SU-DHL-6 (cell line): Measurements from ENCODE around the gene SCAPER.

Experiments
- H2AFZ ChIP-seq: fragments of 200-600 bp; sonication (generic); 2 replicates; pipeline ENCODE4 v1.6.1; 2014; ENCODE audit warnings: low read depth, mild to moderate bottlenecking, moderate library complexity, mixed read lengths, antibody characterized with exemption, low read length; ENCODE audit not compliant: severe bottlenecking
- H3F3A ChIP-seq: fragments of 200-600 bp; shearing (Covaris generic); 2 replicates; pipeline ENCODE4 v1.6.0; 2016; ENCODE audit warnings: antibody characterized with exemption, mild to moderate bottlenecking; ENCODE audit not compliant: insufficient read depth
- H3K27ac ChIP-seq: fragments of 200-600 bp; sonication (generic); 2 replicates; pipeline ENCODE4 v1.5.1; 2016; ENCODE audit warnings: low read depth, mild to moderate bottlenecking, low read length, moderate library complexity, mixed read lengths
- H3K27me3 ChIP-seq: fragments of 200-600 bp; sonication (generic), shearing (Covaris generic); 2 replicates; pipeline ENCODE4 v1.6.0; 2014; ENCODE audit warnings: mild to moderate bottlenecking, low read length
- H3K36me3 ChIP-seq: fragments of 200-600 bp; sonication (generic); 2 replicates; pipeline ENCODE4 v1.6.1; 2014; ENCODE audit warnings: mild to moderate bottlenecking, low read length, mixed read lengths
- H3K4me2 ChIP-seq: fragments of 300-600, 200-600 bp; shearing (Covaris generic), sonication (generic); 2 replicates; pipeline ENCODE4 v1.6.0; 2014; ENCODE audit warnings: low read length, low read depth, mild to moderate bottlenecking; ENCODE audit not compliant: poor library complexity, severe bottlenecking
- H3K4me3 ChIP-seq: fragments of 200-600 bp; sonication (generic); 2 replicates; pipeline ENCODE4 v1.5.1; 2014; ENCODE audit warnings: antibody characterized with exemption, low read length, mild to moderate bottlenecking, mixed read lengths; ENCODE audit not compliant: insufficient read depth, poor library complexity, severe bottlenecking
- H3K79me2 ChIP-seq: fragments of 200-600 bp; sonication (generic); 2 replicates; pipeline ENCODE4 v1.6.1; 2014; ENCODE audit warnings: mild to moderate bottlenecking, low read length, moderate library complexity; ENCODE audit not compliant: insufficient read depth
- H3K9ac ChIP-seq: fragments of 200-600 bp; sonication (generic); 2 replicates; pipeline ENCODE4 v1.7.0; 2014; ENCODE audit warnings: mild to moderate bottlenecking, low read length
- H3K9me2 ChIP-seq: fragments of 200-600 bp; sonication (generic); replicated peaks from 2 replicates; pipeline ENCODE4 v1.6.1; 2014; ENCODE audit warnings: low read length; ENCODE audit not compliant: insufficient read depth
- H3K9me3 ChIP-seq: fragments of 200-600 bp; sonication (generic); 2 replicates; pipeline ENCODE4 v1.6.1; 2014; ENCODE audit warnings: low read length, mixed read lengths; ENCODE audit not compliant: insufficient read depth
- H4K20me1 ChIP-seq: fragments of 200-600 bp; sonication (generic); 2 replicates; pipeline ENCODE4 v1.6.1; 2014; ENCODE audit warnings: low read depth, mild to moderate bottlenecking, antibody characterized with exemption, low read length, moderate library complexity, mixed read lengths
- EZH2phosphoT487 ChIP-seq: fragments of 200-600 bp; sonication (generic), shearing (Covaris generic); conservative IDR thresholded peaks from 2 replicates; pipeline ENCODE4 v1.6.1; 2018; ENCODE audit warnings: mild to moderate bottlenecking, antibody characterized with exemption, low read length, moderate library complexity, mixed read lengths
- TF ChIP-seq, protein P1 (sequence below): fragments of 200-600 bp; sonication (generic); IDR thresholded peaks from one replicate; pipeline ENCODE4 v1.5.1; 2017; ENCODE audit warnings: antibody characterized with exemption, mild to moderate bottlenecking, low read length, moderate library complexity; ENCODE audit not compliant: insufficient read depth, poor library complexity, severe bottlenecking

SCAPER gene

DNA sequence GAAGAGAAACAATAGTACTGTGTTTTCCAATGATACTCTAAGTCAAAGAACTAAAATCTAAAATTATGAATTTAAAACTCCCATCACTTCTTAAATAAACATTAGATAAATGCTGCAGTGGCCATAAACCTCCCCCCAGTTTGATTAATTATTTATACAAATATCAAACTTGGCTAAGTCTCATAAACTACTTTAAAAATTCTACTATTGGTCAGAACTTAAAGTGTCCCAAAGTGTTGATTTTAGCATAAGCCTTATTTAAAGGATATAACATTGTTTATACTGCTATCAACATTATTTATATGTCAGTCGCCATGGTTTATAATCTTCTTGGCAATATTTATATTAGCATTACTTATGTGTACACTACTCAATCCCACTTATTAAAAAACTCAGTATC, 132.4 kb downstream of the SCAPER start:
- H3K9ac ChIP-seq, result no peak overlapping the region
- H3K4me2 ChIP-seq, result no peak overlapping the region
- H3K27ac ChIP-seq, result no peak overlapping the region

DNA sequence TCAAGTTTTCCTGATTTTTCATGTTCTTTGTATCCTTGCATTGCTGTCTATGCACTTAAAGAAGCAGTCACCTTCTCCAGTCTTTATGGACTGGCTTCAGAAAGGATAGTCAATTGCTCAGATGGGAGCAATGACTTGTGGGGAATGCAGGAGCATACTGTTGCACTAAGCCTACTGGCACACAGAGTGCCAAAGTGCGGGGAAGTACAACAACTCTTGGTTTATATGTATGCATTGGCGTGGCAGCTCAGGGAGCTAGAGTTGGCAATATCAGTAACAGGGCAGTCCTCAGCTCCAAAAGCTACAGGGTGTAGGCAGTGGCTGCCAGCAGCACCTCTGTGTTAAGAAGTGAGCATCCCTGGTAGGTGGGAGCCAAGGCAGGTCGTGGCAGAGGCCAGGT, 141.1 kb downstream of the SCAPER start:
- peaks cover 5% of the 10 kb centered on the region; the same call in 1 of the 2 replicates for H3K9me3 ChIP-seq
- H3K27ac ChIP-seq, result no peak overlapping the region
- no peak overlapping the region for H2AFZ ChIP-seq
- H3K36me3 ChIP-seq, result peaks cover 14% of the 10 kb centered on the region
- no peaks in the 10 kb centered on the region for H4K20me1 ChIP-seq
- no peak overlapping the region for H3K4me3 ChIP-seq
- no peak for TF ChIP-seq EZH2phosphoT487
- TF ChIP-seq, protein P1, sequence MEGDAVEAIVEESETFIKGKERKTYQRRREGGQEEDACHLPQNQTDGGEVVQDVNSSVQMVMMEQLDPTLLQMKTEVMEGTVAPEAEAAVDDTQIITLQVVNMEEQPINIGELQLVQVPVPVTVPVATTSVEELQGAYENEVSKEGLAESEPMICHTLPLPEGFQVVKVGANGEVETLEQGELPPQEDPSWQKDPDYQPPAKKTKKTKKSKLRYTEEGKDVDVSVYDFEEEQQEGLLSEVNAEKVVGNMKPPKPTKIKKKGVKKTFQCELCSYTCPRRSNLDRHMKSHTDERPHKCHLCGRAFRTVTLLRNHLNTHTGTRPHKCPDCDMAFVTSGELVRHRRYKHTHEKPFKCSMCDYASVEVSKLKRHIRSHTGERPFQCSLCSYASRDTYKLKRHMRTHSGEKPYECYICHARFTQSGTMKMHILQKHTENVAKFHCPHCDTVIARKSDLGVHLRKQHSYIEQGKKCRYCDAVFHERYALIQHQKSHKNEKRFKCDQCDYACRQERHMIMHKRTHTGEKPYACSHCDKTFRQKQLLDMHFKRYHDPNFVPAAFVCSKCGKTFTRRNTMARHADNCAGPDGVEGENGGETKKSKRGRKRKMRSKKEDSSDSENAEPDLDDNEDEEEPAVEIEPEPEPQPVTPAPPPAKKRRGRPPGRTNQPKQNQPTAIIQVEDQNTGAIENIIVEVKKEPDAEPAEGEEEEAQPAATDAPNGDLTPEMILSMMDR, result no peak
- H3F3A ChIP-seq, result no peaks in the 10 kb centered on the region
- H3K4me2 ChIP-seq, result no peak overlapping the region
- H3K9ac ChIP-seq, result no peak overlapping the region
- H3K27me3 ChIP-seq, result no peaks in the 10 kb centered on the region
- no peaks in the 10 kb centered on the region for H3K79me2 ChIP-seq
- H3K9me2 ChIP-seq, result no peaks in the 10 kb centered on the region

More for the DNA sequence above, 132.4 kb downstream of the SCAPER start:
- H4K20me1 ChIP-seq, result no peaks in the 10 kb centered on the region
- H3K4me3 ChIP-seq, result no peak overlapping the region
- H3K27me3 ChIP-seq, result no peaks in the 10 kb centered on the region
- H3K9me3 ChIP-seq, result peaks cover 11% of the 10 kb centered on the region; the same call in 1 of the 2 replicates
- H3K36me3 ChIP-seq, result peaks cover 12% of the 10 kb centered on the region
- no peaks in the 10 kb centered on the region for H3K79me2 ChIP-seq
- TF ChIP-seq, protein P1, result no peak
- TF ChIP-seq EZH2phosphoT487, result no peak
- H3F3A ChIP-seq, result no peaks in the 10 kb centered on the region
- no peaks in the 10 kb centered on the region for H3K9me2 ChIP-seq
- no peak overlapping the region for H2AFZ ChIP-seq

DNA sequence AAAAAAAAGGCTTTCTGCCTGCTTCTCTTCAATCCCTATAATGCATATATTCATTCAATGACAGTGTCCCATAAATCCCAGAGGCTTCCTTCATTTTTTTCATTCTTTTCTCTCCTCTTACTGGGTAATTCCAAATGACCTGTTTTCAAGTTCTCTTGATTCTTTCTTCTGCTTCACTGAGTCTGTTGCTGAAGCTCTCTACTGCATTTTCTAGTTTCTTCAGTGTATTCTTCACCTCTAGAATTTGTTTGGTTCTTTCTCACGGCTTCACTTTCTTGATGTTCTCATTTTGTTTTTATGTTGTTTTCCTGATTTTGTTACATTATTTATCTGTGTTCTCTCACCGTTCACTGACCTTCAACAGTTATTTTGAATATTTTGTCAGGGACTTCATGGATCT, 141.6 kb downstream of the SCAPER start:
- Histone ChIP-seq H3K4me2 (no peak overlapping the region), H3K9me3 (peaks cover 5% of the 10 kb centered on the region; the same call in 1 of the 2 replicates), H4K20me1 (no peaks in the 10 kb centered on the region; the same call in 1 of the 2 replicates), H3K79me2 (no peaks in the 10 kb centered on the region), H3K9ac (no peak overlapping the region), H3K9me2 (no peaks in the 10 kb centered on the region), H3K4me3 (no peak overlapping the region), H3K27ac (no peak overlapping the region), H3K27me3 (no peaks in the 10 kb centered on the region), H2AFZ (no peak overlapping the region), H3K36me3 (peaks cover 14% of the 10 kb centered on the region), H3F3A (no peaks in the 10 kb centered on the region)
- TF ChIP-seq, protein P1, result no peak
- no peak for TF ChIP-seq EZH2phosphoT487

DNA sequence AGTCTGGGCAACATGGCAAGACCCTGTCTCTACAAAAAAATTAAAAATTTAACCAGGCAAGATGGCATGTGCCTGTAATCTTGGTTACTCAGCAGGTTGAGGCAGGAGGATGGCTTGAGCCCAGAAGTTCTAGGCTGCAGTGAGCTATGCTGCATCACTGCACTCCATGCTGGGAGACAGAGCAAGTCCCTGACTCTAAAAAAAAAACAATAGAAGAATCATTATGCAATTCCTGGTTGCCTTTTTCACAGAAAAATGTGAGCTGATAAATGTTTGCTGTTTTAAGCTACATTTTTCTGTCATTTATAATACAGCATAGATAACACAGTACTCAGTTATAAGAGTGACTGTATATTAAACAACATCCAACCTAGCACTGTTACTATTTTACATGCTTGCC, 148.8 kb downstream of the SCAPER start:
- H3K9me3 ChIP-seq, result no peaks in the 10 kb centered on the region

More for the DNA sequence above, 148.8 kb downstream of the SCAPER start:
- no peaks in the 10 kb centered on the region; the same call in 1 of the 2 replicates for H4K20me1 ChIP-seq
- H3F3A ChIP-seq, result no peaks in the 10 kb centered on the region
- no peak overlapping the region for H3K9ac ChIP-seq
- no peaks in the 10 kb centered on the region for H3K9me2 ChIP-seq
- H3K4me2 ChIP-seq, result no peak overlapping the region
- H3K27ac ChIP-seq, result no peak overlapping the region
- H3K36me3 ChIP-seq, result no peaks in the 10 kb centered on the region
- H2AFZ ChIP-seq, result no peak overlapping the region
- no peak overlapping the region for H3K4me3 ChIP-seq
- no peak for TF ChIP-seq EZH2phosphoT487
- TF ChIP-seq, protein P1, result no peak
- H3K79me2 ChIP-seq, result no peaks in the 10 kb centered on the region
- H3K27me3 ChIP-seq, result no peaks in the 10 kb centered on the region
